ENCODE results near the gene ANKRD12. TPM values are rescaled to one million over a fixed set of nuclear protein-coding genes. Genes with fewer than 3 reads are reported as not detected.
A peak's percentile ranks its signal among the peaks of the same experiment; 100 is the strongest.

ANKRD12 gene
- total RNA-seq, 2 donors from 2014 or later, result 22.3 to 32.3 TPM

- Histone ChIP-seq H3K27ac (no peak overlapping the region), H3K4me3 (no peak overlapping the region), H3K4me1 (no peaks in the 10 kb centered on the region), H3K36me3 (no peaks in the 10 kb centered on the region), H3K27me3 (no peaks in the 10 kb centered on the region), H3K9me3 (no peaks in the 10 kb centered on the region)
- DNase-seq (ENCODE audit: low spot score), result no peak
- no peak for TF ChIP-seq CTCF (IDR thresholded peaks at IDR 0.05)
Observed at GRCh38 chr18:9097349-9097748, 39.2 kb upstream of the ANKRD12 start.

GRCh38 chr18:9100796-9101195 lies 35.8 kb upstream of the ANKRD12 start:
- no peak for TF ChIP-seq CTCF (IDR thresholded peaks at IDR 0.05)
- Histone ChIP-seq H3K27ac (no peak overlapping the region), H3K27me3 (no peaks in the 10 kb centered on the region), H3K36me3 (no peaks in the 10 kb centered on the region), H3K9me3 (no peaks in the 10 kb centered on the region), H3K4me1 (peaks cover 0 to 23% of the 10 kb centered on the region in 2 donors), H3K4me3 (no peak overlapping the region)
- DNase-seq (ENCODE audit: low spot score), result no peak

GRCh38 chr18:9101730-9102507 lies 34.7 kb upstream of the ANKRD12 start:
- Histone ChIP-seq H3K27ac (peak overlapping the region; percentile 92 to 95), H3K27me3 (no peaks in the 10 kb centered on the region), H3K4me1 (peaks cover 0 to 35% of the 10 kb centered on the region in 2 donors), H3K9me3 (no peaks in the 10 kb centered on the region), H3K4me3 (peak overlapping the region; percentile 57 to 74), H3K36me3 (no peaks in the 10 kb centered on the region)
- DNase-seq (ENCODE audit: low spot score), result no peak
- TF ChIP-seq CTCF (IDR thresholded peaks at IDR 0.05), result no peak

GRCh38 chr18:9102508-9103375 lies 33.8 kb upstream of the ANKRD12 start, which contains the start of gene NDUFV2:
Gene NDUFV2 (plus strand): TSS chr18:9102699. CDS start chr18:9102744, 45 bp downstream.
- no peaks in the 10 kb centered on the region for H3K36me3 ChIP-seq
- no peaks in the 10 kb centered on the region for H3K9me3 ChIP-seq
- peak within 1 kb of the TSS; percentile 92 to 95 for H3K27ac ChIP-seq
- peak in 1 of 2 donors; percentile 28 for TF ChIP-seq CTCF (IDR thresholded peaks at IDR 0.05)
- peak within 1 kb of the TSS; percentile 57 to 74 for H3K4me3 ChIP-seq
- DNase-seq (ENCODE audit: low spot score), result peak; percentile 92
- no peaks in the 10 kb centered on the region for H3K27me3 ChIP-seq
- H3K4me1 ChIP-seq, result peaks cover 0 to 43% of the 10 kb centered on the region in 2 donors

- TF ChIP-seq CTCF (IDR thresholded peaks at IDR 0.05), result peak in 1 of 2 donors; percentile 54
- Histone ChIP-seq H3K27ac (peak overlapping the region; percentile 92 to 95), H3K4me3 (peak overlapping the region; percentile 57 to 74), H3K4me1 (peaks cover 0 to 49% of the 10 kb centered on the region in 2 donors), H3K9me3 (no peaks in the 10 kb centered on the region), H3K36me3 (no peaks in the 10 kb centered on the region), H3K27me3 (no peaks in the 10 kb centered on the region)
- no peak for DNase-seq (ENCODE audit: low spot score)
Observed at GRCh38 chr18:9103376-9103873, 33.2 kb upstream of the ANKRD12 start.

Measured in right atrium auricular region (tissue), 2 donors.